H9 (cell line): ENCODE data around the gene THBS3. TPM values are rescaled to one million over a fixed set of nuclear protein-coding genes. Genes with fewer than 3 reads are reported as not detected.
"Not testable (repeated sequence)": the region's sequence is repeated elsewhere in the genome, so short reads cannot be mapped to it uniquely, and the experiment has no call there.

Experiments used
- DNase-seq: peaks from one replicate; pipeline ENCODE4 v3.0.0-alpha.2; 2017
- H2AFZ ChIP-seq: one replicate; pipeline ENCODE4 v1.6.1; 2013; ENCODE audit warnings: mild to moderate bottlenecking, low read length, control low read depth, moderate library complexity
- H2AK5ac ChIP-seq: 2 replicates; pipeline ENCODE4 v1.6.1; 2013; ENCODE audit warnings: low read length, control low read depth, mixed read lengths; ENCODE audit not compliant: insufficient read length
- H2BK120ac ChIP-seq: one replicate; pipeline ENCODE4 v1.6.1; 2013; ENCODE audit warnings: low read depth, mild to moderate bottlenecking, low read length, control low read depth, inconsistent platforms; ENCODE audit not compliant: poor library complexity, severe bottlenecking
- H2BK12ac ChIP-seq: 2 replicates; pipeline ENCODE4 v1.6.1; 2013; ENCODE audit warnings: low read length, control low read depth, mixed read lengths, low read depth; ENCODE audit not compliant: insufficient read length
- H2BK15ac ChIP-seq: 2 replicates; pipeline ENCODE4 v1.6.1; 2013; ENCODE audit warnings: low read depth, low read length, control low read depth
- H2BK20ac ChIP-seq: one replicate; pipeline ENCODE4 v1.6.1; 2013; ENCODE audit warnings: low read depth, mild to moderate bottlenecking, low read length, control low read depth, inconsistent platforms; ENCODE audit not compliant: poor library complexity, severe bottlenecking
- H2BK5ac ChIP-seq: 2 replicates; pipeline ENCODE4 v1.6.1; 2013; ENCODE audit warnings: low read length, control low read depth, mixed read lengths; ENCODE audit not compliant: insufficient read length
- H3K14ac ChIP-seq: 2 replicates; pipeline ENCODE4 v1.6.1; 2013; ENCODE audit warnings: low read length, control low read depth; ENCODE audit not compliant: insufficient read depth
- H3K18ac ChIP-seq: 2 replicates; pipeline ENCODE4 v1.6.1; 2013; ENCODE audit warnings: low read depth, mild to moderate bottlenecking, mixed read lengths, low read length, control low read depth; ENCODE audit not compliant: insufficient read length
- H3K23ac ChIP-seq: 2 replicates; pipeline ENCODE4 v1.6.1; 2013; ENCODE audit warnings: low read length, control low read depth, mixed read lengths, low read depth; ENCODE audit not compliant: insufficient read length
- H3K23me2 ChIP-seq: 2 replicates; pipeline ENCODE4 v1.6.1; 2013; ENCODE audit warnings: low read depth, mild to moderate bottlenecking, mixed read lengths, low read length, control low read depth; ENCODE audit not compliant: insufficient read length, poor library complexity, severe bottlenecking
- H3K27ac ChIP-seq: 2 replicates; pipeline ENCODE4 v1.5.1; 2013; ENCODE audit warnings: low read length, control low read depth, mixed read lengths, low read depth; ENCODE audit not compliant: insufficient read length
- H3K27me3 ChIP-seq: 2 replicates; pipeline ENCODE4 v1.6.1; 2013; ENCODE audit warnings: low read length, control low read depth, inconsistent platforms; ENCODE audit not compliant: insufficient read depth
- H3K4ac ChIP-seq: 2 replicates; pipeline ENCODE4 v1.6.1; 2013; ENCODE audit warnings: low read depth, mild to moderate bottlenecking, control low read depth, inconsistent platforms, low read length, moderate library complexity
- H3K4me1 ChIP-seq: 2 replicates; pipeline ENCODE4 v1.6.1; 2013; ENCODE audit warnings: low read length, control low read depth, inconsistent platforms; ENCODE audit not compliant: insufficient read depth
- H3K4me2 ChIP-seq: 2 replicates; pipeline ENCODE4 v1.6.1; 2013; ENCODE audit warnings: low read length, control low read depth, mixed read lengths; ENCODE audit not compliant: insufficient read length, insufficient read depth
- H3K56ac ChIP-seq: 2 replicates; pipeline ENCODE4 v1.6.1; 2013; ENCODE audit warnings: low read depth, mild to moderate bottlenecking, mixed read lengths, low read length, control low read depth; ENCODE audit not compliant: insufficient read length
- H3K79me1 ChIP-seq: 2 replicates; pipeline ENCODE4 v1.6.1; 2013; ENCODE audit warnings: low read depth, mild to moderate bottlenecking, moderate library complexity, low read length, control low read depth, inconsistent platforms; ENCODE audit not compliant: insufficient read depth, poor library complexity, severe bottlenecking
- H3K79me2 ChIP-seq: 2 replicates; pipeline ENCODE4 v1.6.1; 2013; ENCODE audit warnings: low read length, control low read depth, inconsistent platforms; ENCODE audit not compliant: insufficient read depth
- H3K9ac ChIP-seq: 2 replicates; pipeline ENCODE4 v1.6.1; 2013; ENCODE audit warnings: low read length, control low read depth, mixed read lengths; ENCODE audit not compliant: insufficient read length; ENCODE audit errors: extremely low read depth
- H3K9me3 ChIP-seq: one replicate; pipeline ENCODE4 v1.6.1; 2013; ENCODE audit warnings: low read depth, low read length, inconsistent platforms; ENCODE audit not compliant: control insufficient read depth
- H3T11ph ChIP-seq: one replicate; pipeline ENCODE4 v1.6.1; 2013; ENCODE audit warnings: mild to moderate bottlenecking, low read length, control low read depth, inconsistent platforms
- H4K20me1 ChIP-seq: one replicate; pipeline ENCODE4 v1.6.1; 2013; ENCODE audit not compliant: control insufficient read depth, insufficient read length, insufficient read depth
- H4K5ac ChIP-seq: 2 replicates; pipeline ENCODE4 v1.6.1; 2013; ENCODE audit warnings: low read depth, mild to moderate bottlenecking, mixed read lengths, low read length, control low read depth; ENCODE audit not compliant: insufficient read length
- H4K8ac ChIP-seq: replicated peaks from 2 replicates; pipeline ENCODE4 v1.6.1; 2013; ENCODE audit warnings: low read length, control low read depth, mixed read lengths, low read depth; ENCODE audit not compliant: insufficient read length
- H4K91ac ChIP-seq: 2 replicates; pipeline ENCODE4 v1.6.1; 2013; ENCODE audit warnings: low read depth, mild to moderate bottlenecking, moderate library complexity, mixed read lengths, low read length, control low read depth; ENCODE audit not compliant: insufficient read length
- H3K27ac Mint-ChIP-seq, 3 experiments: 2 replicates in 2 of 3; 3 replicates in 1 of 3; pipeline ENCODE4 v1.8.0; 2020 to 2021; ENCODE audit warnings: mixed read lengths in 3 of 3, mild to moderate bottlenecking in 1 of 3, moderate library complexity in 1 of 3
- H3K27me3 Mint-ChIP-seq: 2 replicates; pipeline ENCODE4 v1.8.0; 2021; ENCODE audit warnings: low read depth, mild to moderate bottlenecking, moderate library complexity, mixed read lengths
- H3K36me3 Mint-ChIP-seq, 3 experiments: 2 replicates in 2 of 3; 3 replicates in 1 of 3; pipeline ENCODE4 v1.8.0; 2020 to 2021; ENCODE audit warnings: low read depth in 3 of 3, mixed read lengths in 3 of 3; ENCODE audit not compliant: insufficient read depth in 1 of 3
- H3K4me1 Mint-ChIP-seq, 2 experiments: 2 replicates each; pipeline ENCODE4 v1.8.0; 2020; ENCODE audit warnings: mixed read lengths in 2 of 2
- H3K4me3 Mint-ChIP-seq, 2 experiments: 2 replicates in 1 of 2; 3 replicates in 1 of 2; pipeline ENCODE4 v1.8.0; 2020 to 2021; ENCODE audit warnings: mild to moderate bottlenecking in 2 of 2, mixed read lengths in 2 of 2, moderate library complexity in 1 of 2
- H3K9me3 Mint-ChIP-seq, 2 experiments: 2 replicates in 1 of 2; 3 replicates in 1 of 2; pipeline ENCODE4 v1.8.0; 2020; ENCODE audit warnings: mild to moderate bottlenecking in 2 of 2, mixed read lengths in 2 of 2, moderate library complexity in 1 of 2
- WGBS: extraction: QIAGEN DNeasy Blood & Tissue Kit; methylation state at CpG from one replicate; pipeline ENCODE4 v1.1.7; 2013; ENCODE audit warnings: missing lambda C conversion rate, low lambda C conversion rate, mixed read lengths; ENCODE audit not compliant: insufficient read length; ENCODE audit errors: extremely low coverage; 5-methylcytosine and 5-hydroxymethylcytosine counted together
- total RNA-seq: library from RNA; stranded (reverse); gene quantifications from 2 replicates; pipeline ENCODE4 v1.2.1, GENCODE V29; 2021

Gene THBS3
- total RNA-seq, 1 experiment from 2014 or later = 5.9 TPM

DNA sequence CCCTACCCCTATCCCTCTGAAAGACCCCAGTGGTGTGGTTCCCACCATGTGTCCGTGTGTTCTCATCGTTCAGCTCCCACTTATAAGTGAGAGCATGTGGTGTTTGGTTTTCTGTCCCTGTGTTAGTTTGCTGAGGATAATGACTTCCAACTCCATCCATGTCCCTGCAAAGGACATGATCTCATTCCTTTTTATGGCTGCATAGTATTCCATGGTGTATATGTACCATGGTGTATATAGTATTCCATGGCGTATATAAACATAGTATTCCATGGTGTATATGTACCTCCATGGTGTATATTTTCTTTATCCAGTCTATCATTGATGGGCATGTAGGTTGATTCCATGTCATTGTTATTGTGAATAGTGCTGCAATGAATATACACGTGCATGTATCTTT lies 43.9 kb downstream of the THBS3 start:
- H2BK15ac ChIP-seq, H3K9ac ChIP-seq, H4K8ac ChIP-seq, H2AFZ ChIP-seq, H3K14ac ChIP-seq, H3K56ac ChIP-seq, H3K79me2 ChIP-seq, H3K27ac Mint-ChIP-seq, H3K4me2 ChIP-seq, H3T11ph ChIP-seq, H3K79me1 ChIP-seq, H2BK120ac ChIP-seq, DNase-seq, H2BK12ac ChIP-seq, H3K23me2 ChIP-seq, H3K23ac ChIP-seq, H3K27ac ChIP-seq, H3K18ac ChIP-seq, H4K5ac ChIP-seq, H4K91ac ChIP-seq, H2AK5ac ChIP-seq, H3K4ac ChIP-seq, H3K9me3 ChIP-seq, H3K9me3 Mint-ChIP-seq, H2BK20ac ChIP-seq, H3K27me3 ChIP-seq, H4K20me1 ChIP-seq, H2BK5ac ChIP-seq, H3K36me3 Mint-ChIP-seq, H3K4me1 ChIP-seq: not testable (repeated sequence)
- Mint-ChIP-seq H3K27me3 (peaks cover 17% of the 10 kb centered on the region), H3K4me1 (peaks cover 5 to 18% of the 10 kb centered on the region in 2 experiments), H3K4me3 (peak overlapping the region in 1 of 2 experiments; percentile 32; a peak in 1 of 5 replicates)
- no CpG with 5 or more reads among the region's 4 CpGs for WGBS

DNA sequence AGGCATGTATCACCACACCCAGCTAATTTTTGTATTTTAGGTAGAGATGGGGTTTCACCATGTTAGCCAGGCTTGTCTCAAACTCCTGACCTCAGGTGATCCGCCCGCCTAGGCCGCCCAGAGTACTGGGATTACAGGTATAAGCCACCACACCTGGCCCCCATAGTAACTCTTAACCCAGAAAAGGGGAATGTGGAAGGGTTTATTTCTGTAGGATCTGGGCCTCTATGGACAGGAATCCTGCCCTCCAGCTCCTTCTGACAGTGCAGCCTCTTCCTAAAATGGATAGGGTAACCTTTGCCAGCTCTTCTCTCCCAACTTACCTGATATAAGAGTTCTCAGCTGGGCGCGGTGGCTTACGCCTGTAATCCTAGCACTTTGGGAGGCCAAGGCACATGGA lies 45.1 kb downstream of the THBS3 start:
- not testable (repeated sequence) for H3K18ac ChIP-seq, H3K56ac ChIP-seq, H3K23ac ChIP-seq, H2BK120ac ChIP-seq, H3K4me1 ChIP-seq, H2AFZ ChIP-seq, H3T11ph ChIP-seq, H3K27ac Mint-ChIP-seq, H2AK5ac ChIP-seq, H3K9me3 ChIP-seq, H4K20me1 ChIP-seq, H3K4ac ChIP-seq, H4K5ac ChIP-seq, H3K14ac ChIP-seq, H4K91ac ChIP-seq, H2BK5ac ChIP-seq, H3K27ac ChIP-seq, H3K9me3 Mint-ChIP-seq, H2BK15ac ChIP-seq, H3K4me2 ChIP-seq, H3K79me2 ChIP-seq, H3K79me1 ChIP-seq, H2BK20ac ChIP-seq, H2BK12ac ChIP-seq, H3K23me2 ChIP-seq, H3K36me3 Mint-ChIP-seq, DNase-seq, H3K27me3 ChIP-seq, H3K4me3 Mint-ChIP-seq, H4K8ac ChIP-seq, H3K9ac ChIP-seq
- WGBS = no CpG with 5 or more reads among the region's 6 CpGs
- Mint-ChIP-seq H3K4me1 (peaks cover 4 to 18% of the 10 kb centered on the region in 2 experiments), H3K27me3 (peaks cover 17% of the 10 kb centered on the region)
